Natural killer cell treated with Interleukin-12 subunit alpha and Interleukin-12 subunit beta and Interleukin-15 and Interleukin-18, amount 100 ng/mL, for 72 hours (primary cell): Measurements from ENCODE around the gene PDPK1. TPM values are rescaled to one million over a fixed set of nuclear protein-coding genes. Genes with fewer than 3 reads are reported as not detected.

Experiments used
- ATAC-seq, 2 donors: fragments of 150-1000 bp; cut with Tn5 transposase in 1 of 2; sonication (Bioruptor Pico), chemical (Tn5 transposase) in 1 of 2; 2 replicates each; pipeline ENCODE4 v1.10.0; 2021
- DNase-seq: peaks from one replicate; pipeline ENCODE4 v3.0.0; 2022; ENCODE audit warnings: low spot score
- H3K27ac Mint-ChIP-seq, 2 donors: 1 replicate in 1 of 2; 2 replicates in 1 of 2; pipeline ENCODE4 v1.8.0; 2022; ENCODE audit warnings: mixed read lengths in 2 of 2, mild to moderate bottlenecking in 1 of 2, moderate library complexity in 1 of 2
- H3K27me3 Mint-ChIP-seq, 2 donors: 1 replicate in 1 of 2; 2 replicates in 1 of 2; pipeline ENCODE4 v1.8.0; 2022; ENCODE audit warnings: mixed read lengths in 2 of 2
- H3K36me3 Mint-ChIP-seq: one replicate; pipeline ENCODE4 v1.8.0; 2022; ENCODE audit warnings: mixed read lengths
- H3K4me1 Mint-ChIP-seq, 2 donors: 1 replicate in 1 of 2; 2 replicates in 1 of 2; pipeline ENCODE4 v1.8.0; 2022; ENCODE audit warnings: low read depth in 2 of 2, mixed read lengths in 2 of 2, mild to moderate bottlenecking in 1 of 2
- H3K4me3 Mint-ChIP-seq: one replicate; pipeline ENCODE4 v1.8.0; 2022; ENCODE audit warnings: mixed read lengths
- H3K9me3 Mint-ChIP-seq: 2 replicates; pipeline ENCODE4 v1.8.0; 2022; ENCODE audit warnings: mixed read lengths
- total RNA-seq, 2 donors: library from RNA; stranded (reverse); gene quantifications; one replicate each; pipeline ENCODE4 v1.2.3, GENCODE V29; 2022

The PDPK1 gene
- 10 to 100 TPM; 71.3 to 76.8 TPM for total RNA-seq

GRCh38 chr16:2537451-2538379 lies at the start of gene PDPK1:
TSS of gene PDPK1 (plus strand) at chr16:2538021. CDS start at chr16:2538113, 92 bp downstream.
- DNase-seq, result peak; percentile 96
- no peaks in the 10 kb centered on the region for H3K9me3 Mint-ChIP-seq
- peak within 1 kb of the TSS; percentile 83 for H3K4me3 Mint-ChIP-seq
- peak within 1 kb of the TSS; percentile 70 to 91 for H3K27ac Mint-ChIP-seq
- H3K36me3 Mint-ChIP-seq, result no peaks in the 10 kb centered on the region
- no peaks in the 10 kb centered on the region for H3K27me3 Mint-ChIP-seq
- H3K4me1 Mint-ChIP-seq, result peaks cover 28 to 36% of the 10 kb centered on the region in 2 donors
- ATAC-seq, result peak; percentile 95

GRCh38 chr16:2489581-2489980 lies 48.2 kb upstream of the PDPK1 start:
- DNase-seq (no peak), ATAC-seq (no peak)
- Mint-ChIP-seq H3K27ac (no peak overlapping the region), H3K36me3 (no peaks in the 10 kb centered on the region), H3K4me3 (no peak overlapping the region), H3K9me3 (no peaks in the 10 kb centered on the region), H3K27me3 (no peaks in the 10 kb centered on the region), H3K4me1 (peaks cover 13 to 23% of the 10 kb centered on the region in 2 donors)

- Mint-ChIP-seq H3K36me3 (no peaks in the 10 kb centered on the region), H3K27ac (no peak overlapping the region), H3K4me1 (peaks cover 13 to 17% of the 10 kb centered on the region in 2 donors), H3K9me3 (no peaks in the 10 kb centered on the region), H3K27me3 (no peaks in the 10 kb centered on the region), H3K4me3 (no peak overlapping the region)
- DNase-seq, result no peak
- ATAC-seq, result no peak
These were observed 47.4 kb upstream of the PDPK1 start for GRCh38 chr16:2490190-2491105.

- DNase-seq, result no peak
- Mint-ChIP-seq H3K36me3 (no peaks in the 10 kb centered on the region), H3K9me3 (no peaks in the 10 kb centered on the region), H3K27me3 (no peaks in the 10 kb centered on the region), H3K4me3 (no peak overlapping the region), H3K27ac (no peak overlapping the region), H3K4me1 (peaks cover 5 to 9% of the 10 kb centered on the region in 2 donors)
- no peak for ATAC-seq
These were observed 45.5 kb upstream of the PDPK1 start for GRCh38 chr16:2492292-2492691.

GRCh38 chr16:2493605-2494004 lies 44.2 kb upstream of the PDPK1 start:
- no peaks in the 10 kb centered on the region for H3K9me3 Mint-ChIP-seq
- H3K27ac Mint-ChIP-seq, result no peak overlapping the region
- no peak for DNase-seq
- no peaks in the 10 kb centered on the region for H3K27me3 Mint-ChIP-seq
- no peaks in the 10 kb centered on the region for H3K36me3 Mint-ChIP-seq
- peaks cover 0 to 2% of the 10 kb centered on the region in 2 donors for H3K4me1 Mint-ChIP-seq
- ATAC-seq, result no peak
- H3K4me3 Mint-ChIP-seq, result no peak overlapping the region

- DNase-seq, result no peak
- Mint-ChIP-seq H3K36me3 (no peaks in the 10 kb centered on the region), H3K4me3 (no peak overlapping the region), H3K4me1 (no peaks in the 10 kb centered on the region), H3K27ac (no peak overlapping the region), H3K9me3 (no peaks in the 10 kb centered on the region), H3K27me3 (no peaks in the 10 kb centered on the region)
- no peak for ATAC-seq
These were observed 43.2 kb upstream of the PDPK1 start for GRCh38 chr16:2494616-2495015.

GRCh38 chr16:2495041-2495440 lies 42.8 kb upstream of the PDPK1 start:
- DNase-seq (no peak), ATAC-seq (no peak)
- H3K36me3 Mint-ChIP-seq, result no peaks in the 10 kb centered on the region
- H3K27ac Mint-ChIP-seq, result no peak overlapping the region
- H3K4me3 Mint-ChIP-seq, result no peak overlapping the region
- no peaks in the 10 kb centered on the region for H3K9me3 Mint-ChIP-seq
- no peaks in the 10 kb centered on the region for H3K27me3 Mint-ChIP-seq
- H3K4me1 Mint-ChIP-seq, result no peaks in the 10 kb centered on the region

GRCh38 chr16:2496223-2497115 lies 41.4 kb upstream of the PDPK1 start:
- Mint-ChIP-seq H3K4me1 (no peaks in the 10 kb centered on the region), H3K27ac (no peak overlapping the region), H3K27me3 (no peaks in the 10 kb centered on the region), H3K4me3 (no peak overlapping the region), H3K9me3 (no peaks in the 10 kb centered on the region), H3K36me3 (no peaks in the 10 kb centered on the region)
- DNase-seq (no peak), ATAC-seq (no peak)

GRCh38 chr16:2497116-2497630 lies 40.6 kb upstream of the PDPK1 start:
- Mint-ChIP-seq H3K27ac (no peak overlapping the region), H3K27me3 (no peaks in the 10 kb centered on the region), H3K4me1 (no peaks in the 10 kb centered on the region), H3K36me3 (no peaks in the 10 kb centered on the region), H3K9me3 (no peaks in the 10 kb centered on the region), H3K4me3 (no peak overlapping the region)
- ATAC-seq (no peak), DNase-seq (no peak)

- H3K27me3 Mint-ChIP-seq, result no peaks in the 10 kb centered on the region
- H3K4me1 Mint-ChIP-seq, result no peaks in the 10 kb centered on the region
- no peaks in the 10 kb centered on the region for H3K36me3 Mint-ChIP-seq
- ATAC-seq (no peak), DNase-seq (no peak)
- no peak overlapping the region for H3K4me3 Mint-ChIP-seq
- H3K27ac Mint-ChIP-seq, result no peak overlapping the region
- no peaks in the 10 kb centered on the region for H3K9me3 Mint-ChIP-seq
These were observed 39.9 kb upstream of the PDPK1 start for GRCh38 chr16:2497695-2498484.

GRCh38 chr16:2498531-2499253 lies 39.1 kb upstream of the PDPK1 start:
- H3K4me1 Mint-ChIP-seq, result no peaks in the 10 kb centered on the region
- no peak overlapping the region for H3K27ac Mint-ChIP-seq
- H3K4me3 Mint-ChIP-seq, result no peak overlapping the region
- ATAC-seq (peak in 1 of 2 donors; percentile 20), DNase-seq (no peak)
- no peaks in the 10 kb centered on the region for H3K9me3 Mint-ChIP-seq
- H3K36me3 Mint-ChIP-seq, result no peaks in the 10 kb centered on the region
- no peaks in the 10 kb centered on the region for H3K27me3 Mint-ChIP-seq

GRCh38 chr16:2499454-2499853 lies 38.4 kb upstream of the PDPK1 start:
- DNase-seq (no peak), ATAC-seq (no peak)
- Mint-ChIP-seq H3K27ac (no peak overlapping the region), H3K36me3 (no peaks in the 10 kb centered on the region), H3K4me1 (no peaks in the 10 kb centered on the region), H3K9me3 (no peaks in the 10 kb centered on the region), H3K27me3 (no peaks in the 10 kb centered on the region), H3K4me3 (no peak overlapping the region)
